Activated CD8-positive, alpha-beta memory T cell treated with anti-CD3 and anti-CD28 coated beads, Interleukin-2, amount 10 ng/mL, durations not matched to agents 7 days and 5 days (primary cell): Measurements from ENCODE around the gene BARHL2. TPM values are rescaled to one million over a fixed set of nuclear protein-coding genes. Genes with fewer than 3 reads are reported as not detected.

ENCODE experiments used
- ATAC-seq: fragments of 150-1000 bp; cut with Tn5 transposase; one replicate; pipeline ENCODE4 v1.10.0; 2021; ENCODE audit warnings: moderate library complexity
- CTCF ChIA-PET: fragments of 350-600 bp; sonication (Branson Sonifier 250); formaldehyde crosslinking; loops from one replicate; lab custom pipeline; 2021; ENCODE audit warnings: antibody characterized with exemption; lab: Charles Lee
- DNase-seq: peaks from one replicate; pipeline ENCODE4 v3.0.0-alpha.2; 2020
- H3K27ac Mint-ChIP-seq: one replicate; pipeline ENCODE4 v1.8.0; 2021; ENCODE audit warnings: mild to moderate bottlenecking, mixed read lengths
- H3K27me3 Mint-ChIP-seq: one replicate; pipeline ENCODE4 v1.8.0; 2021; ENCODE audit warnings: mixed read lengths
- H3K36me3 Mint-ChIP-seq: one replicate; pipeline ENCODE4 v1.8.0; 2021; ENCODE audit warnings: mild to moderate bottlenecking, mixed read lengths
- H3K4me1 Mint-ChIP-seq: one replicate; pipeline ENCODE4 v1.8.0; 2021; ENCODE audit warnings: mixed read lengths
- H3K4me3 Mint-ChIP-seq: one replicate; pipeline ENCODE4 v1.8.0; 2021; ENCODE audit warnings: mild to moderate bottlenecking, moderate library complexity, mixed read lengths
- H3K9me3 Mint-ChIP-seq: one replicate; pipeline ENCODE4 v1.8.0; 2022; ENCODE audit warnings: low read depth, mixed read lengths
- total RNA-seq, 2 experiments: library from RNA; stranded (reverse); gene quantifications; one replicate each; pipeline ENCODE4 v1.2.3, GENCODE V29; 2021

The BARHL2 gene
- total RNA-seq, 2 experiments from 2014 or later = not detected

DNA sequence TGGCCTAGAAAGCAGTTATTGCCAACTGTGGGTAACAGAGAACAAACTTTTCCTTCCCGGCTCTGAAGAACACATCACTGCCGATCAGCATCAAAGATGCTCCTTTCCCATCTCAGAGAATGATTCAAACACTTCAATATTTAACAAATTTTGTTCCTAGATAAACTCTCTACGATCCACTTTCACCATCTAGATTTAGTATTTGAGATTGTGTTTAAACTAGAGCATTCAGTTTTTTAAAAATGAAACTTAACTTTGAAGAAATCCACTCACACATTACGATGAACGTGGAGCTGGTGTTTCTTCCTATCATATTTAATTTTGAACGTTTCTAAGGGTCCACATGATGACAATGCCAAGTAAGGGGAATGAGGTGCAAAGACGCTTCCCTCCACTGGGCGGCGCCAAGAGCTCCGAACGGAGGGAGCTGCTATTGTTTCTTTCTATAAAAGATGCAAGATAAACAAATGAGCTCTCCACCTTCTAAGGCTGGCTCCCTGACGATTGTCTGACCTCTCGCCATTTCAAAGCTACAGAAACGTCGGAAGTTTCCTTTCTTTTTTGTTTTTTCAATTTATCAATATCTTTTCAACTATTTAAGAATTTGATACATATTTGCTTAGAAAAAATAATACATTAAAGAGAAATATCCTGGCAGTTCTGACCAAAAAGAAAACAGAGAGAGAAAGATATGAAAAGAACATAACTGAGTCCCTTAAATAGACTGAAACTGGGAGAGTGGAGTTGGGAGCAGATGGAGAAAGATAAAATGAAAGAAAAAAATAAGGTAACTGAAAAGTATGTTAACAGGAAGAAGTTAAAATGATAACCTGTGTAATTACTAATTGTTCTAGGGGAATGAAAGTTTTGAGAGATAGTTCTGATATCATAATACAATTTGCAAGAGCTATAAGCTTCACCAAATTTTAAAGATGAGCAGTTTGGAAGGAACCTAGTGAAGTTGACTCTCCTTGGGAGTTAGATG lies 4.4 kb upstream of the BARHL2 start:
- H3K27ac Mint-ChIP-seq = peak overlapping the region; percentile 41
- no peak overlapping the region for H3K4me3 Mint-ChIP-seq
- peaks cover 26% of the 10 kb centered on the region for H3K4me1 Mint-ChIP-seq
- H3K27me3 Mint-ChIP-seq = peaks cover 93% of the 10 kb centered on the region
- DNase-seq (peak; percentile 71), ATAC-seq (no peak)
- H3K9me3 Mint-ChIP-seq = peaks cover 2% of the 10 kb centered on the region
- H3K36me3 Mint-ChIP-seq = peaks cover 25% of the 10 kb centered on the region
- CTCF ChIA-PET = interaction anchor here (0.9 to 2.2 kb wide), 14 partner anchors 9 to 557 kb away, joined by 3 to 35 read pairs (median 4); no protein-coding TSS in a partner anchor

DNA sequence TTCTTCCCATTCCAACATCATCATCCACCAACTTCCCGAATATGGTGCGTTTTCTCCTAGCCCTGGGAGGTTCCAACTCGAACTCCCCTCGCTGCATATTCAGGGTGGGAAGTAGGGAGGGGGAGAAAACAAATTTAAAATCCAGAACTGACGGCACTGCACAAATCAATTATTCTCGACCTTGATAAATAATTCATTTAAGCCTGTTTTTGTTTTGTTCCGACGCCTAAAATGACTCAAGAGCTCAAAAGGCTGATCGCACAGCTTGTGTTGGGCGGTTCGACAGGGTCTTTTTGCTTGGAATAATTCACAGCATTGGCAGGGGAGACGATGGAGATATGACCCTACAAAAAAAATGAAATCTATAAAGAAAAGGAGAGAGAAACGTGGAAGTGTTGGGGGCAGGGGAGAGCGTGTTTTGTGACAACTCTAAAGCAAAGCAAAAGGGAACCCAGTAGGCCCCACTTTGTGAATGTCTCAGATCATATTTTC lies 3.1 kb upstream of the BARHL2 start:
- Mint-ChIP-seq H3K4me1 (peaks cover 24% of the 10 kb centered on the region), H3K9me3 (peaks cover 2% of the 10 kb centered on the region), H3K4me3 (no peak overlapping the region), H3K27me3 (peaks cover 92% of the 10 kb centered on the region), H3K36me3 (peaks cover 16% of the 10 kb centered on the region), H3K27ac (no peak overlapping the region)
- DNase-seq (no peak), ATAC-seq (no peak)
- CTCF ChIA-PET = interaction anchor here (0.7 kb wide), 1 partner anchor 445 kb away, joined by 3 read pairs; no protein-coding TSS in a partner anchor

DNA sequence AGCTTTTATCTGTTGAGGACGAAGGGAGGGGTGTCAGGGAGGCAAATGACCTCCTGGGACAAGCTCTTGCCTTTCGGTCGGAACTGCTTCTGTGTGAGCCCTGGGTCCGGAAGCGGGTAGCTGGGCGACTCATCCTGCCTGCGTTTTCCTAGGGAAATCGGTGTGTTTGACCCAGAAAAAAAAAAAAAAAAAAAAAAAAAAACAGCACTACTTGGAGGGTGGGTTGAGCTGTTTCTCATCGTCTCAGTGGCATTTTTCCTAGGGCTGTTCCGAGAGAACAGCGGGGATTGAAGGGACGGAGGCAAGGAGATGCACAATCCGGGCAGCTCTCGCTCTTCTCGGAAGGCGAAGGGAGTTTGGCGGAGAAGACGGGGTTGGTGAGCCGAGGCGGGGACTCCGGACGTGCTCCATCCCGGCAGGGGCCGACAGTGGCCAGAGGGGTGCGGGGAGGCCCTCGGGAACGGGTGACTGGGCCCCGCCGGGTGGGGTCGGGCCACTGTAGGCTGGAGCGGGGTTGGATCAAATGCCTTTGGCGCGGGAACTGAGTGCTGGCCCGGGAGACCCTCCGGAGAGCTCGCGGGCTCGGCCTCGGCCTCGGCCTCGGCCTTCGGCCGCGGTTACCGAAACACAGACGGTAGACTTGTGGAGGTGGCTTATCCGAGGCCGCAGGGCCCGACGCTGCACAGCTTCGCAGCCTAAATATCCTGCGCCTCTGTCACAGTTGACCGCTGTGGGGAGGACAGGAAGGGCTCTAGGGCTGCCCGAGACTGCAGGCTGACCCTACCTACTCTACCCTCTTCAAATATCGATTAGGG lies 2.4 kb upstream of the BARHL2 start:
- H3K36me3 Mint-ChIP-seq = peaks cover 16% of the 10 kb centered on the region
- no peak for DNase-seq
- peaks cover 2% of the 10 kb centered on the region for H3K9me3 Mint-ChIP-seq
- peaks cover 24% of the 10 kb centered on the region for H3K4me1 Mint-ChIP-seq
- CTCF ChIA-PET = interaction anchor here (0.9 to 1.7 kb wide), 2 partner anchors 246 to 446 kb away, joined by 4 to 5 read pairs; no protein-coding TSS in a partner anchor
- H3K4me3 Mint-ChIP-seq = no peak overlapping the region
- H3K27ac Mint-ChIP-seq = peak overlapping the region; percentile 77
- no peak for ATAC-seq
- H3K27me3 Mint-ChIP-seq = peaks cover 92% of the 10 kb centered on the region

DNA sequence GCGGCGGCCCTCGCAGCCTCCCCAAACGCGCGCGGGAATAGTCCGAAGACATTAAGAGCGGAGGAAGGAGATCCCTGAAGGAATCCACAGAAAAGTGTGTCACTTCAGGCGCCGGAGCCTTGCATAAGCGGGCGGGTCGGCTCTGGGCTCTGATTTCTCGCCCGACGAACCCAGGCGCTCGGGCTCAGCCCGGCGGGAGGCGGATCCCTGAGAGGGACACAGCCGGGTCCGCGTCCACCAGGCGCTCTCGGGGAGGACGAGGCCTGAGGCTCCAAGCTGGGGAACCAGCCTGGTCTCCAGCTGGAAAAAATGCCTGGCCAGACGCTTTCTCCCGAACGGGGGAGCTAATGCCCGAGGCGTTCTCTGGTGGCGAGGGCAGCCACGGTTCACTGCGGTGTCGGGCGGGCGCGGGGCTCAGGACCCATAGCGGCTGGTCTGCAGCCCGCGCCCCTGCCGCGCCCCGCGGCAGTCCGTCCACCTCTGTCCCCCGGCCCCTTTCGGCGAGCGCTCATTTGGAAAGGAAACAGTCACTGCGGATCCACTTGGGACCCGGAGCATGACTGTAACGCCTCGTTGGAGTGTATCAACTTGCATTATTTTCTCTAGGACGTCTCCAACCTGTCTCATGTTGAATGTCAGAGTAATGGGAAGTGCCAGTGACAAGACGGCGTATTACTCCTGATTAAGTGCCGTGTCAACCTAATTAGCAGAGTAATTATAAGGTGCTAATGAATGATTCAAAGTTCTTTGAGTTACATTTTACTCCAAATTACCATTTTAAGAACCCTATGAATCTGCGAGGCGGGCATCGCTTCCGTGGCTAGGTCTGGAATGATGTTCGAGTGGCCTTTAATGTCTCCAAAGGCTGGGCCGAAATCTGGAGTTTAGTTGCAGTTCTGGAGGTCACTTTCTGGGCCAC lies 1.6 kb upstream of the BARHL2 start:
- DNase-seq (no peak), ATAC-seq (no peak)
- peaks cover 14% of the 10 kb centered on the region for H3K36me3 Mint-ChIP-seq
- H3K4me3 Mint-ChIP-seq = peak overlapping the region; percentile 26
- CTCF ChIA-PET = interaction anchor here (0.9 to 1.7 kb wide), 3 partner anchors 12 to 446 kb away, joined by 3 to 5 read pairs (median 4); no protein-coding TSS in a partner anchor
- H3K4me1 Mint-ChIP-seq = peaks cover 19% of the 10 kb centered on the region
- peak overlapping the region; percentile 77 for H3K27ac Mint-ChIP-seq
- H3K27me3 Mint-ChIP-seq = peaks cover 92% of the 10 kb centered on the region
- peaks cover 2% of the 10 kb centered on the region for H3K9me3 Mint-ChIP-seq

DNA sequence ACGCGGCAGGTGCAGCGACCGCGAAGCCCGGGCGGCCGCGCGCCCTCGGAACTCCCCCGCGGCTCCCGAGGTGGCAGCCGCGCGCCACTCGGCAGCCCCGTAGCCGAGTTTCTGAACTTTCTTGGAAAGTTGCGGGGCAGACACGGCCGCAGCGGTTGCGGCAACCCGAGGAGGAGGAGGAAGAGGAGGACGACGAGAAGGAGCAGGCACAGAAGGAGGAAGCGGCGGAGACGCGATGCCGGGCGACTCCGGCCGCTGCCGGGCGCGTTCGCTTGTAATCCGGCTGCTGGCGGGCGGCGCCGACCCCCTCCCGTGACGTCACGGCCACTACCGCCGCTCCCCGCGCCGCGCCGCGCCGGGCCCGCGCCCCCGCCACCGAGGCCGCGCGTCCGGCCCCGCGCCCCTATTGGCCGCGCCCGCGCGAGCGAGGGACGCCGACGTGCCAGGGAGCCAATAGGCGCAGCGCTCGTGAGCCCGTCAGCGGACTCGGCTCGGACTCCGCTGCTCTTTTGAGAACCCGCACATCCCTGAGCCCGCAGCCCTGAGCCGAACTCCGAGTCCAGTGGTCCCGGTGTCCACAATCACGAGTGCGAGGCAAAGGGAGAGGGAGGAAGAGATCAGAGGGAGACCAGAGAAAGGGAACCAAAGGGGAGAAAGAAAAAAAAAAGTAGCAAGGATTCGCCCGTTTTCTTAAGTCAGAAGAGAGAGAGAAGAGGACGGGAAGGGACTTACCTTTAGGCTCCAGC lies 736 bp upstream of the BARHL2 start:
- peaks cover 2% of the 10 kb centered on the region for H3K9me3 Mint-ChIP-seq
- CTCF ChIA-PET = interaction anchor here (1.0 to 1.7 kb wide), 2 partner anchors 11 to 248 kb away, joined by 3 to 5 read pairs; no protein-coding TSS in a partner anchor
- peaks cover 19% of the 10 kb centered on the region for H3K4me1 Mint-ChIP-seq
- no peak for ATAC-seq
- H3K36me3 Mint-ChIP-seq = peaks cover 12% of the 10 kb centered on the region
- H3K4me3 Mint-ChIP-seq = peak overlapping the region; percentile 26
- no peak for DNase-seq
- peak overlapping the region; percentile 72 for H3K27ac Mint-ChIP-seq
- H3K27me3 Mint-ChIP-seq = peaks cover 92% of the 10 kb centered on the region

DNA sequence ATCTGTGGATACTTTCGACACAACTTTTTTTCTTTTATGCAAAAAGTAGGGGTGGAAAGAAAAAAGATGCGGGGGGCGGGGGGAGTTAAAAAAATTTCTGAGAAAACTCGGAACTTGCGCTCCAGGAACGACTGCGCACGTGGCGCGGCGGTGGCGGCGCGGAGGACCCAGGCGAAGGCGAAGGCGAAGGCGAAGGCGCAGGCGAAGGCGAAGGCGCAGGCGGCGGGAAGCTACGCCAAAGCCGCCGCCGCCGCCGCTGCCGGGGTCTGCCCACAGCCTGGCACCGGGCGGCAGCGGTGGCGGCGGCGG lies 208 bp upstream of the BARHL2 start:
- CTCF ChIA-PET = interaction anchor here (0.6 kb wide), 1 partner anchor 259 kb away, joined by 3 read pairs; no protein-coding TSS in a partner anchor
- no peak overlapping the region for H3K4me3 Mint-ChIP-seq
- peaks cover 92% of the 10 kb centered on the region for H3K27me3 Mint-ChIP-seq
- peaks cover 12% of the 10 kb centered on the region for H3K36me3 Mint-ChIP-seq
- ATAC-seq = no peak
- DNase-seq = no peak
- H3K27ac Mint-ChIP-seq = peak overlapping the region; percentile 65
- H3K4me1 Mint-ChIP-seq = peaks cover 18% of the 10 kb centered on the region
- H3K9me3 Mint-ChIP-seq = peaks cover 2% of the 10 kb centered on the region

DNA sequence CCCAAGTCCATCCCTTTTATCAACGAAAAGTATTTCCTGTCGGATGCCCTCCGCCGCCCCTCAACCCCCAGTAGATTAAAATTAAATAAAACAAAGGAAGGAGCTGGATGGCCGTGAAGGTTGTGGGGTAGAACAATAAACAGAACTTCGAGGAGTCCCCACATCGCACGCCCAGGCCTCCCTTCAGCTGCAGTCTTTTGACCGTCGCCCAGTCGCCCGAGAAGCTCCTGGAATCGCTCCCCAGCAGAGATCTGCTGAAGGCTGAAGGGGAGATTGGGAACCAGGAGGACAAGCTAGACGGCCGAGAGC lies 905 bp downstream of the BARHL2 start:
- H3K27me3 Mint-ChIP-seq = peaks cover 89% of the 10 kb centered on the region

DNA sequence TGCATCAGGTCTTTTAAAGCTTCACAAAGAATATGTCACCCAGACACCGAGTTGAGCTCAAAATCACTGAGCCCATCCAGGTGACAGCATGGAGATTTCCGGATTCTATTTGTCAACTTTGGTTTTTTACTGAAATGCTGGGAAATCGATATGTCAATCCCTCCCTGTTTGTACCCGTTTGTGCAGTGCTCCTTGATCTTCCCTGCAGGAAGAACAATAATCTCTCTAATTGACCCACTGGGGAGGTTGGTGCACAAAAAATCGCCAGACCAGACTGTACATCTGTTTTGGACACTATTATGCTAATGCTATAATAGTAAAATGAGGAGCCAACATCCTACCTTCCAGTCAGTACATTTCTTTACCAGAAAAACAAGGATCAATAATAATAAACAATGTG lies 1.8 kb downstream of the BARHL2 start:
- Mint-ChIP-seq H3K4me1 (peaks cover 9% of the 10 kb centered on the region), H3K9me3 (peaks cover 2% of the 10 kb centered on the region), H3K27me3 (peaks cover 89% of the 10 kb centered on the region), H3K36me3 (peaks cover 12% of the 10 kb centered on the region), H3K27ac (no peak overlapping the region), H3K4me3 (no peak overlapping the region)
- CTCF ChIA-PET = interaction anchor here (0.7 to 1.3 kb wide), 2 partner anchors 12 to 1423 kb away, joined by 3 to 5 read pairs; no protein-coding TSS in a partner anchor
- ATAC-seq = no peak
- no peak for DNase-seq

More for the DNA sequence above, 905 bp downstream of the BARHL2 start:
- ATAC-seq (no peak), DNase-seq (no peak)
- no peak overlapping the region for H3K27ac Mint-ChIP-seq
- H3K4me1 Mint-ChIP-seq = peaks cover 9% of the 10 kb centered on the region
- CTCF ChIA-PET = interaction anchor here (1.3 kb wide), 1 partner anchor 11 kb away, joined by 3 read pairs; no protein-coding TSS in a partner anchor
- H3K4me3 Mint-ChIP-seq = no peak overlapping the region
- H3K36me3 Mint-ChIP-seq = peaks cover 12% of the 10 kb centered on the region
- H3K9me3 Mint-ChIP-seq = peaks cover 2% of the 10 kb centered on the region

DNA sequence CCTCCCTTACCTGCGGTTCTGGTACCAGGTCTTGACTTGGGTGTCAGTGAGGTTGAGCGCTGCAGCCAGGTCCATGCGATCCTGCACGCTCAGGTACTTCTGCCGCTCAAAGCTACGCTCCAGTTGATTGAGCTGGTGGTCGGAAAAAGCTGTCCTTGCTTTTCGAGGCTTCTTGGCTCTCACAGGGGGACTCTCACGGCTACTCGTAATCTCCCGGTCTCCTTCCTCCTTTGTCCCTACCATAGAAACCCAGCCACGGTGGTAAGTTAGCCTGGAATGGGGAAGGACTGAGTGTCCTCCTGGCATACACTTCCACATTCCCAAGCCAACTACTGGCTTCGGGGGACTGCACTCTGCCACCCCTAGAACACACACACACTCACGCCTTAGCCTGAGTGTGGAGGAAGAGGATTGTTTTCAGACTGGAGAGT lies 2.6 kb downstream of the BARHL2 start:
- no peak for ATAC-seq
- no peak overlapping the region for H3K4me3 Mint-ChIP-seq
- peaks cover 2% of the 10 kb centered on the region for H3K9me3 Mint-ChIP-seq
- peaks cover 91% of the 10 kb centered on the region for H3K27me3 Mint-ChIP-seq
- peaks cover 12% of the 10 kb centered on the region for H3K36me3 Mint-ChIP-seq
- CTCF ChIA-PET = no interaction called here
- no peak overlapping the region for H3K27ac Mint-ChIP-seq
- no peak for DNase-seq
- H3K4me1 Mint-ChIP-seq = peaks cover 9% of the 10 kb centered on the region

DNA sequence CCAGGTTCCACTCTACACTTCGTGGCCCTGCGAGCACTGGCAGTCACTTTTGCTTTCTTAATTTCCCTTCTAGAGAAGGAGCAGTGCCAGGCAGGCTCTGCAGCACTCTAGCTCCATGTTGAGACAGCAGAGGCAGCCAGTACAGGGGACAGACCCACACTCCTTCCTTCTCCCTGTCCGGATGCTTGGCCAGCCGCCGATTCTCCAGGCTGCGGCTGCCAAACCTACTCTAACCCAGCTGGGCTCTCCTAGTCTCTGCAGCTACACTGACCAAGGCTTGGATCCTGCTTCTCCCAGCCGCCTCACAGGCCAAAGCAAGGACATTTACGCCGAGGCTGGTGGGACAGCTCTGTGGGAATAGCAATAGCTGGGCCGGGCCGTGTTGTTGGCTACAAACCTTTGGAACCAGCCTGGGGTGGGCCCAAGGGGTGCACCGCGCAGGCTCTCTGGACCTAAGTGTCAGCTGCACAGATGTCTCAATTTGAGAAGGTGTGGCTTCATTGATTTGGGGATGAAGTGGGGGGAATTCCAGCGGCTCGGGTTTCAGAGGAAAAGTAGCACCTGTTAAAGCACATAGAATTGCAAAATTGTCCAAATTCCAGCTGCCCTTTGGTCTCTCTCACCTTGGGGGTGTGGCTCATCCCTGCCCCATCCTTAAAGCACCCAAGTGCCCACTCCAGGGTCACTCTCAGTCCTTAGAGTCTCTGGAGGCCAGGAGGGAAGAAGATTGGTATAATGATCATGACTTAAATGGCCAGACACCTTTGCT lies 3.2 kb downstream of the BARHL2 start:
- CTCF ChIA-PET = no interaction called here
- DNase-seq = no peak
- Mint-ChIP-seq H3K9me3 (peaks cover 2% of the 10 kb centered on the region), H3K4me3 (no peak overlapping the region), H3K27ac (no peak overlapping the region), H3K4me1 (peaks cover 6% of the 10 kb centered on the region), H3K36me3 (peaks cover 10% of the 10 kb centered on the region), H3K27me3 (peaks cover 91% of the 10 kb centered on the region)
- ATAC-seq = no peak
